ENCODE measurements around the gene SLC32A1. TPM values are rescaled to one million over a fixed set of nuclear protein-coding genes. Genes with fewer than 3 reads are reported as not detected.

SLC32A1 gene
- total RNA-seq, 4 donors from 2014 or later = not detected

- Histone ChIP-seq H3K27ac (no peak overlapping the region), H3K4me3 (no peak overlapping the region), H3K36me3 (peaks cover 9 to 62% (median 12%) of the 10 kb centered on the region in 3 donors), H3K4me1 (peaks cover 0 to 6% (median 0%) of the 10 kb centered on the region in 3 donors), H3K9me3 (peaks cover 0 to 6% (median 0%) of the 10 kb centered on the region in 3 donors), H3K27me3 (no peaks in the 10 kb centered on the region)
- intact Hi-C loops (cut with DNase I) = no loop called here
- 89 to 95% methylated on average over 11 of the region's 11 CpGs for WGBS, 2 donors
- TF ChIP-seq POLR2A (IDR thresholded peaks at IDR 0.05) (no peak), CTCF (IDR thresholded peaks at IDR 0.05) (no peak)
- no peak for DNase-seq
These were observed 52.1 kb downstream of the SLC32A1 start for GRCh38 chr20:38776363-38776762.

Small RNA genes lying within 50 kb of the gene (small RNA-seq; reads per million reads assigned to genes)
- gene RF00017 = 0 reads per million in 4 donors

Other genes starting within 250 kb of the SLC32A1 start
- gene ADIG, start 143.3 kb upstream of the SLC32A1 start, total RNA-seq = not detected
- 10 to 100 TPM in 3 of 4 donors, 1 to 10 TPM in 1; 4.7 to 14.8 (median 12.4) TPM for gene ARHGAP40, start 122.7 kb upstream of the SLC32A1 start, total RNA-seq
- gene ACTR5, start 24.0 kb downstream of the SLC32A1 start, total RNA-seq = 10 to 100 TPM in 1 of 4 donors, 1 to 10 TPM in 3; 7.0 to 12.2 (median 8.9) TPM
- gene PPP1R16B, start 81.2 kb downstream of the SLC32A1 start, total RNA-seq = 1 to 10 TPM in 3 of 4 donors, under 1 TPM in 1; 0.99 to 6.7 (median 3.6) TPM
- 100 to 1,000 TPM in 1 of 4 donors, 10 to 100 TPM in 3; 53.8 to 105 (median 81.9) TPM for gene FAM83D, start 201.9 kb downstream of the SLC32A1 start, total RNA-seq
- 10 to 100 TPM in 2 of 4 donors, 1 to 10 TPM in 2; 4.4 to 14.7 (median 10.8) TPM for gene DHX35, start 237.9 kb downstream of the SLC32A1 start, total RNA-seq